Measurements from ENCODE around the gene ANO3.

ANO3 gene

DNA sequence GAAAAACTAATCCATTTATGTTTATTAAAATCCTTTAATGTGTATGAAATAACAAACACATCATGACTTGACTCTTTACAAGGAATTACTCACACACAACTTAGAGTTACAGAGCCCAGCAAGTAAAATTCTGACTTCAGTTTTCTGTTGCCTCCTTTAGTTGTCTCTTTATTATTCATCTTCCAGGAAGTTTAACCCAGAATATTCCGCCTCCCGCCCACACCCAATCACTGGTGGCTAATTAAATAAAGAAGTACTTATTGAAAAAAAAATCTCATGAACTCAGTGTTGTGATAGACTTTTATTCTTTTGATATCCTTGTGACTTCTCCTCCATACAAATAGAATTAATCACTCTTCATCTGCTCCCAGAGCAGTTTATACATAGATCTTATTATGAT is 178.2 kb downstream of the ANO3 start:
- H3K4me2 ChIP-seq (ENCODE audit: low read depth, low read length, poor library complexity, severe bottlenecking) = no peak overlapping the region
- H3F3A ChIP-seq (ENCODE audit: insufficient read depth) = no peaks in the 10 kb centered on the region
- TF ChIP-seq EZH2phosphoT487 (conservative IDR thresholded peaks at IDR 0.05; ENCODE audit: low read length) (no peak), CTCF (IDR thresholded peaks at IDR 0.05; ENCODE audit: insufficient read depth, low read length, poor library complexity, severe bottlenecking) (no peak)
- no peaks in the 10 kb centered on the region for H3K36me3 ChIP-seq (ENCODE audit: low read length)
- H3K27ac ChIP-seq (ENCODE audit: low read depth, low read length) = no peak overlapping the region
- no peak overlapping the region for H3K9ac ChIP-seq (ENCODE audit: low read length)
- no peaks in the 10 kb centered on the region for H3K9me3 ChIP-seq (ENCODE audit: insufficient read depth, low read length)
- H2AFZ ChIP-seq (ENCODE audit: low read depth, low read length, severe bottlenecking) = no peak overlapping the region
- no peaks in the 10 kb centered on the region for H3K79me2 ChIP-seq (ENCODE audit: insufficient read depth, low read length)
- no peaks in the 10 kb centered on the region for H3K27me3 ChIP-seq (ENCODE audit: low read length)
- no peak overlapping the region for H3K4me3 ChIP-seq (ENCODE audit: insufficient read depth, low read length, poor library complexity, severe bottlenecking)
- H4K20me1 ChIP-seq (ENCODE audit: low read depth, low read length) = no peaks in the 10 kb centered on the region
- no peaks in the 10 kb centered on the region for H3K9me2 ChIP-seq (replicated peaks; ENCODE audit: insufficient read depth, low read length)

DNA sequence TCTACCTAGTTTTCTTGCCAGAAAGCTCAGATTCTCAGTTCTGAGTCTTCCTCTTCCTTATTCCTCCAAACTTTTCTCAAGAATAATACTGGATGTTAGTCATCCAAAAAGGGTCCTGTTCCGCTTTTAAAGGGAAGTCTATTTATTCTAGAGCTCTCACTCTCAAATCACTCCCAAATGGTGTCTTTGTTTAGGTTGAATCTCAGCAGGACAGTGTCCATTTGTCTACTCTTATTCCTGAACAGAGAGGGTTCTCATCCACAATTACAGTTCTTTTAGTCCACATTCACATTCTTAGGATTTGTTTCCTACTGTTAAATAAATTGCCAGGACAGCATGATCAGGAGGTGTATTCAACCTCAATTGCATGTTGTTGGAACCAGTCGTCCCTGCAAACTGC is 178.8 kb downstream of the ANO3 start:
- Histone ChIP-seq H3K36me3 (ENCODE audit: low read length) (no peaks in the 10 kb centered on the region), H3F3A (ENCODE audit: insufficient read depth) (no peaks in the 10 kb centered on the region), H3K9ac (ENCODE audit: low read length) (no peak overlapping the region), H3K9me3 (ENCODE audit: insufficient read depth, low read length) (no peaks in the 10 kb centered on the region), H3K4me2 (ENCODE audit: low read depth, low read length, poor library complexity, severe bottlenecking) (no peak overlapping the region), H3K9me2 (replicated peaks; ENCODE audit: insufficient read depth, low read length) (no peaks in the 10 kb centered on the region), H3K27me3 (ENCODE audit: low read length) (no peaks in the 10 kb centered on the region), H3K27ac (ENCODE audit: low read depth, low read length) (no peak overlapping the region), H4K20me1 (ENCODE audit: low read depth, low read length) (no peaks in the 10 kb centered on the region), H3K4me3 (ENCODE audit: insufficient read depth, low read length, poor library complexity, severe bottlenecking) (no peak overlapping the region), H2AFZ (ENCODE audit: low read depth, low read length, severe bottlenecking) (no peak overlapping the region), H3K79me2 (ENCODE audit: insufficient read depth, low read length) (no peaks in the 10 kb centered on the region)
- no peak for TF ChIP-seq CTCF (IDR thresholded peaks at IDR 0.05; ENCODE audit: insufficient read depth, low read length, poor library complexity, severe bottlenecking)
- no peak for TF ChIP-seq EZH2phosphoT487 (conservative IDR thresholded peaks at IDR 0.05; ENCODE audit: low read length)

DNA sequence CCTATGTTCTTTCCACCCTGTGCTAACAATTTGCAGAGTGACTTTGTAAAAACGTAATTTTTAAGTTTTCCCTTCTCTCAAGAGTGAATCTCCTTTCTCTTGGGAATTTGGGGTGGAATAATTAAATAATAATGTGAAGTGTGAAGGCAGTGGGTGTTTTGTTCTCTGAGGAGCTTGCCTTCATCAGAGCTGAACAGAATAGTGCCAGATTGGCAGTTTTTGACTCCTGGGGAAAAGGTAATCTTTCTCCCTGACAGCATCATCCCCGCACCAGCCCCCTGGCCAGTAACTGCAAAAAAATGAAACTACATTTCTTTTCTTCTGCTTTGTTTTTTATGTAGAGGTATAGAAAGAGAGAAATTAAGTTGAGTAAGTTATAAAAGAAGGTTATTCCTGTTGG is 180.3 kb downstream of the ANO3 start:
- TF ChIP-seq CTCF (IDR thresholded peaks at IDR 0.05; ENCODE audit: insufficient read depth, low read length, poor library complexity, severe bottlenecking) (no peak), EZH2phosphoT487 (conservative IDR thresholded peaks at IDR 0.05; ENCODE audit: low read length) (no peak)

GRCh38 chr11:26519469-26519868 is 187.5 kb downstream of the ANO3 start:
- H3K4me2 ChIP-seq (ENCODE audit: low read depth, low read length, poor library complexity, severe bottlenecking) = no peak overlapping the region
- no peak overlapping the region for H2AFZ ChIP-seq (ENCODE audit: low read depth, low read length, severe bottlenecking)
- no peaks in the 10 kb centered on the region for H3F3A ChIP-seq (ENCODE audit: insufficient read depth)
- no peaks in the 10 kb centered on the region for H3K9me3 ChIP-seq (ENCODE audit: insufficient read depth, low read length)
- no peaks in the 10 kb centered on the region for H4K20me1 ChIP-seq (ENCODE audit: low read depth, low read length)
- H3K27me3 ChIP-seq (ENCODE audit: low read length) = no peaks in the 10 kb centered on the region
- H3K27ac ChIP-seq (ENCODE audit: low read depth, low read length) = no peak overlapping the region
- no peak overlapping the region for H3K4me3 ChIP-seq (ENCODE audit: insufficient read depth, low read length, poor library complexity, severe bottlenecking)
- no peaks in the 10 kb centered on the region for H3K36me3 ChIP-seq (ENCODE audit: low read length)
- H3K9me2 ChIP-seq (replicated peaks; ENCODE audit: insufficient read depth, low read length) = no peaks in the 10 kb centered on the region
- H3K79me2 ChIP-seq (ENCODE audit: insufficient read depth, low read length) = no peaks in the 10 kb centered on the region
- TF ChIP-seq CTCF (IDR thresholded peaks at IDR 0.05; ENCODE audit: insufficient read depth, low read length, poor library complexity, severe bottlenecking) (no peak), EZH2phosphoT487 (conservative IDR thresholded peaks at IDR 0.05; ENCODE audit: low read length) (no peak)
- no peak overlapping the region for H3K9ac ChIP-seq (ENCODE audit: low read length)

More for the DNA sequence above, 180.3 kb downstream of the ANO3 start:
- Histone ChIP-seq H3K9me2 (replicated peaks; ENCODE audit: insufficient read depth, low read length) (no peaks in the 10 kb centered on the region), H3K9ac (ENCODE audit: low read length) (no peak overlapping the region), H3K36me3 (ENCODE audit: low read length) (no peaks in the 10 kb centered on the region), H3K4me2 (ENCODE audit: low read depth, low read length, poor library complexity, severe bottlenecking) (no peak overlapping the region), H3K27me3 (ENCODE audit: low read length) (no peaks in the 10 kb centered on the region), H2AFZ (ENCODE audit: low read depth, low read length, severe bottlenecking) (no peak overlapping the region), H4K20me1 (ENCODE audit: low read depth, low read length) (no peaks in the 10 kb centered on the region), H3K79me2 (ENCODE audit: insufficient read depth, low read length) (no peaks in the 10 kb centered on the region), H3K4me3 (ENCODE audit: insufficient read depth, low read length, poor library complexity, severe bottlenecking) (no peak overlapping the region), H3K9me3 (ENCODE audit: insufficient read depth, low read length) (no peaks in the 10 kb centered on the region), H3F3A (ENCODE audit: insufficient read depth) (no peaks in the 10 kb centered on the region), H3K27ac (ENCODE audit: low read depth, low read length) (no peak overlapping the region)
